Measurements from ENCODE around the gene NEURL1.

DNA sequence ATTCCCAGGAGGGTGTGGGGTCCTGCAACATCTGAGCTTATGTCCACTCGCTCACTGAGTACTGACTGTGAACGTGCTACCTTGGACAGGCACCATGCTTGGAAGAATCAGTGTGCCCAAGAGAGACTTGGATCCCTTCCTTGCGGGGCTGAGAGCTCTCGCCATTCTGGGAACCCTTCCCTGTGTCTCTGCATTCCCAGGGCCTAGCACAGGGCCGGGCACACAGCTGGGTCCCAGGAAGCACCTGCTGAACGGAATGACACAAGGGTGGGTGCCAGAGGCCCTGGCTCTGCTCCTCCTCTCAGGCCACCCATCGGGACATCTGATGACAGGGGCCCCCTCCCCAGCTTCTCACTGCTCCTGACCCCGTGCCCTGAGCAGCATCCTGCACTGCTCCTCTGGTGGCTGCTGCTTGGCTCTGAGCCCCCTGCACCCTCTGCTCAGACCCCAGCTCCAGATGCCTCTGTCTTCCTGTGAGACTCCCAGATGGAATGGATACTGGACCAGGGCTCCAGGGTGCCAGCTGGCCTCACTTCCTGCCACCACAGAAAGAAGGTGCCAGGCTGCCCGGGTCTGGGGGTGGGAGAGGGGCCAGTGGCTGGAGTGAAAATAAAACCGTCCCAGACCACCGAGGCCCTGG is 129.6 kb downstream of the NEURL1 start:
- TF ChIP-seq, protein P1, sequence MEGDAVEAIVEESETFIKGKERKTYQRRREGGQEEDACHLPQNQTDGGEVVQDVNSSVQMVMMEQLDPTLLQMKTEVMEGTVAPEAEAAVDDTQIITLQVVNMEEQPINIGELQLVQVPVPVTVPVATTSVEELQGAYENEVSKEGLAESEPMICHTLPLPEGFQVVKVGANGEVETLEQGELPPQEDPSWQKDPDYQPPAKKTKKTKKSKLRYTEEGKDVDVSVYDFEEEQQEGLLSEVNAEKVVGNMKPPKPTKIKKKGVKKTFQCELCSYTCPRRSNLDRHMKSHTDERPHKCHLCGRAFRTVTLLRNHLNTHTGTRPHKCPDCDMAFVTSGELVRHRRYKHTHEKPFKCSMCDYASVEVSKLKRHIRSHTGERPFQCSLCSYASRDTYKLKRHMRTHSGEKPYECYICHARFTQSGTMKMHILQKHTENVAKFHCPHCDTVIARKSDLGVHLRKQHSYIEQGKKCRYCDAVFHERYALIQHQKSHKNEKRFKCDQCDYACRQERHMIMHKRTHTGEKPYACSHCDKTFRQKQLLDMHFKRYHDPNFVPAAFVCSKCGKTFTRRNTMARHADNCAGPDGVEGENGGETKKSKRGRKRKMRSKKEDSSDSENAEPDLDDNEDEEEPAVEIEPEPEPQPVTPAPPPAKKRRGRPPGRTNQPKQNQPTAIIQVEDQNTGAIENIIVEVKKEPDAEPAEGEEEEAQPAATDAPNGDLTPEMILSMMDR (IDR thresholded peaks at IDR 0.05; ENCODE audit: insufficient read depth, low read length, poor library complexity, severe bottlenecking), result no peak
- TF ChIP-seq EZH2phosphoT487 (conservative IDR thresholded peaks at IDR 0.05; ENCODE audit: low read length), result no peak
